ENCODE results near the gene PLA2G3.

The PLA2G3 gene

DNA sequence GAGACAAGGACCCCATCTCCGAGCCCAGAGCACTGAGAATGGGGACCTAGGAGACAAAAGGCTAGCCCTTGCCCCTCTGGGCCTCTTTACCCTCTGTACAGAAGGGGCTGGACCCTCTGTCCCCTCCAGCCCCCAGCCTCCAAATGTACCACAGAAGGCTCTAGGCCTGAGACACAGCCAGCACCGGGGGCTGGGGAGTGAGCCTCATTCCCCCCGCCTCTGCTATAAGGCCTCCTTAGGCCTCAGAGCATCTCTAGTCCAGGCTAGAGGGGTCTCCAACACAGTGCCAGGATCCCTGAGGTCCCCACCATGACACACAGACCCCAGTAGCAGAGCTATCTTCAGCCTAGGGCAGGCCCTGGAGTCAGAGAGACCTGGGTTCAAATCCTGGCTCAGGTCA, 54.4 kb downstream of the PLA2G3 start:
- no peak for DNase-seq (ENCODE audit: low read depth)

DNA sequence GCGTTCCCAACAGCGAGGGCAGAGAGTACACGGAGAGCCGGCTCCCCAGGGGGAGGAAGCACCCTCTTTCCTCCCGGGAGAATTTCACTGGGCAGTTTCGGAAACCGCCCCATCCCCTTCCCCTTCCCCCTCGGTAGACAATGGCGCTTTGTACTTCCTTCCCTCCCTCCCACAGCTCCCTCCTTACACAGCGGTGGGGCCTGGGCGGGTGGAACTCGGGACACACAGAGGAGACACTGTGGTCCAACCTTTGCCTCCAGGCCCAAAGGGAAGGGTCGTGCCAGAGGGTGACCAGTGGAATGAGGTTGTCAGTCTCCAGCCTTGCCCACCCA, 54.8 kb downstream of the PLA2G3 start:
- DNase-seq (ENCODE audit: low read depth), result no peak

DNA sequence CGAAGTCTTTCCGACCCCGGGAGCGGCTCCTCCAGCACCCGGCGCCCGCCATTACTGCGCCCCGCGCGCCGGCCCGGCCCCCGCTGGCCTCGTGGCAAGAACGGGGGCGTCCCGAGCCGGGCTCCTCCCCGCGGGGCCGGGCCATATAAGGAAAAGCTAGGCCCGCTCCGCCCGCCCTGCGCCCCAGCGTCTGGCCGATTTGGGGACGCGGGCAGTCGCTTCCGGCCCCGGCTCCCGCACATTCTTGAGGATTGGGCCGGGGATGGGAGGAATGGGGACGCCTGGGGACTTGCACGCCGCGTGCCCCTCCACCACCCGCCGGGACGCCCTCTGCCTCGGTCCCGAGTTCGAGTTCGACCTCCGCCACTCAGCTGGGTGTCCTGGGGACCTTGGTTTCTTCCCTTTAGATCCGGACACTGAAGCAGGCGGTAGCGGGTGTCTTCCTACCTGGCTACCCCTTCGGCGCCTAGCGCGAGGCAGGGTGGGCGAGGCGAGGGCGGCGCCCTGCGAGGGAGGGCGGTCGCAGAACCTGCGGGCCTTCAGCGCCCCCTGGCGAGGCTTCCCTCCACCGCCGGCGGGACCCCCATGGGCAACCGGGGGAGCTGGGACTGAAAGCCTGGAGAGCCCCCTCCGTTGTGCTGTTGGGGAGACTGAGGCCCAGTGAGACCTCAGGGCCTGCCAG, 55.4 kb downstream of the PLA2G3 start:
- peak; percentile 77 for DNase-seq (ENCODE audit: low read depth)

Measured in stimulated activated CD8-positive, alpha-beta memory T cell treated with anti-CD3 and anti-CD28 coated beads, Interleukin-15, amount 100 ng/mL, for 24 hours (primary cell).